HG02981 (cell line): ENCODE data around the gene C4B.

Experiments used
- ATAC-seq: cut with Tn5 transposase; IDR thresholded peaks from one replicate; pipeline ENCODE4 v1.9.1; 2021; ENCODE audit warnings: mild to moderate bottlenecking, moderate library complexity; ENCODE audit not compliant: unreplicated experiment

C4B gene

GRCh38 chr6:32081168-32081990, 66.8 kb downstream of the C4B start:
- no peak for ATAC-seq

- no peak for ATAC-seq
These were observed 67.9 kb downstream of the C4B start for GRCh38 chr6:32082478-32082877.

- ATAC-seq: no peak
These were observed 68.3 kb downstream of the C4B start for GRCh38 chr6:32082935-32083334.

GRCh38 chr6:32083812-32084768, 69.5 kb downstream of the C4B start:
- no peak for ATAC-seq

GRCh38 chr6:32084780-32085179, 70.2 kb downstream of the C4B start:
- no peak for ATAC-seq
